HepG2 (cell line): Measurements from ENCODE around the gene BAIAP3. TPM values are rescaled to one million over a fixed set of nuclear protein-coding genes. Genes with fewer than 3 reads are reported as not detected.

Experiments used
- ATF5 ChIP-seq: sonication (generic); formaldehyde crosslinking; IDR thresholded peaks from 2 replicates; pipeline ENCODE4 v1.4.0; 2020; ENCODE audit warnings: mild to moderate bottlenecking, low read depth, missing genetic modification reagents
- ERF ChIP-seq: IDR thresholded peaks from 2 replicates; pipeline ENCODE4 v1.6.1; 2018; ENCODE audit warnings: missing biosample characterization, missing genetic modification reagents
- HDAC2 ChIP-seq: sonication (generic); formaldehyde crosslinking; IDR thresholded peaks from 2 replicates; pipeline ENCODE4 v1.4.0; 2020; ENCODE audit warnings: missing genetic modification reagents
- JUND ChIP-seq: sonication (generic); formaldehyde crosslinking; IDR thresholded peaks from 2 replicates; pipeline ENCODE4 v1.8.0; 2022; ENCODE audit warnings: mild to moderate bottlenecking, missing genetic modification reagents
- KLF16 ChIP-seq, 2 experiments: sonication (generic) in 1 of 2; formaldehyde crosslinking in 1 of 2; IDR thresholded peaks; 2 replicates each; pipeline versions ENCODE4 v1.6.1 to v1.8.0; 2016 to 2023; ENCODE audit warnings: missing genetic modification reagents in 2 of 2, missing compliant biosample characterization in 1 of 2
- MIXL1 ChIP-seq: IDR thresholded peaks from 2 replicates; pipeline ENCODE4 v1.6.1; 2016
- NCOA1 ChIP-seq: sonication (generic); formaldehyde crosslinking; IDR thresholded peaks from 2 replicates; pipeline ENCODE4 v1.9.0; 2021; ENCODE audit warnings: missing genetic modification reagents
- PPARG ChIP-seq: conservative IDR thresholded peaks from 2 replicates; pipeline ENCODE4 v1.6.1; 2016; ENCODE audit warnings: missing biosample characterization, missing genetic modification reagents
- PRDM4 ChIP-seq: sonication (generic); formaldehyde crosslinking; IDR thresholded peaks from 2 replicates; pipeline ENCODE4 v1.9.0; 2021; ENCODE audit warnings: missing genetic modification reagents, borderline replicate concordance
- RBFOX2 ChIP-seq: fragments of 200-400 bp; formaldehyde crosslinking; IDR thresholded peaks from 2 replicates; pipeline ENCODE4 v1.6.1; 2017; ENCODE audit warnings: low read depth, mild to moderate bottlenecking, low read length
- REXO4 ChIP-seq: sonication (generic); formaldehyde crosslinking; IDR thresholded peaks from 2 replicates; pipeline ENCODE4 v1.8.0; 2022; ENCODE audit warnings: missing genetic modification reagents, mild to moderate bottlenecking, borderline replicate concordance
- SUZ12 ChIP-seq: fragments of 150-350 bp; IDR thresholded peaks from 2 replicates; pipeline ENCODE4 v1.6.1; 2014; ENCODE audit warnings: low read depth, low read length
- THAP11 ChIP-seq: IDR thresholded peaks from 2 replicates; pipeline ENCODE4 v1.6.1; 2016; ENCODE audit warnings: missing biosample characterization, missing genetic modification reagents
- THAP9 ChIP-seq: sonication (generic); formaldehyde crosslinking; IDR thresholded peaks from 2 replicates; pipeline ENCODE4; 2020; ENCODE audit warnings: missing genetic modification reagents, mild to moderate bottlenecking, borderline replicate concordance
- ZNF337 ChIP-seq: sonication (generic); formaldehyde crosslinking; IDR thresholded peaks from 2 replicates; pipeline ENCODE4 v1.5.1; 2020; ENCODE audit warnings: missing genetic modification reagents, low read depth, mild to moderate bottlenecking, borderline replicate concordance
- ZNF414 ChIP-seq: sonication (generic); formaldehyde crosslinking; IDR thresholded peaks from 2 replicates; pipeline ENCODE4 v1.5.0; 2020; ENCODE audit warnings: missing genetic modification reagents
- ZNF598 ChIP-seq: sonication (generic); formaldehyde crosslinking; IDR thresholded peaks from 2 replicates; pipeline ENCODE4 v1.5.1; 2020; ENCODE audit warnings: mild to moderate bottlenecking, missing genetic modification reagents, borderline replicate concordance
- ZNF883 ChIP-seq: sonication (generic); formaldehyde crosslinking; IDR thresholded peaks from 2 replicates; pipeline ENCODE4 v1.5.1; 2020; ENCODE audit warnings: mild to moderate bottlenecking, missing genetic modification reagents; ENCODE audit errors: not compliant biosample characterization
- ZNF891 ChIP-seq: sonication (generic); formaldehyde crosslinking; IDR thresholded peaks from 2 replicates; pipeline ENCODE4 v1.5.0; 2020; ENCODE audit warnings: mild to moderate bottlenecking, missing genetic modification reagents
- ZSCAN20 ChIP-seq: sonication (generic); formaldehyde crosslinking; IDR thresholded peaks from 2 replicates; pipeline ENCODE4 v1.4.0; 2020; ENCODE audit warnings: missing genetic modification reagents, mild to moderate bottlenecking, borderline replicate concordance
- ZSCAN25 ChIP-seq: sonication (generic); formaldehyde crosslinking; IDR thresholded peaks from 2 replicates; pipeline ENCODE4 v1.8.0; 2022; ENCODE audit warnings: mild to moderate bottlenecking, missing genetic modification reagents
- polyA plus RNA-seq, 8 experiments: library from polyadenylated mRNA; depleted of rRNA in 3 of 8; stranded (reverse) in 7 of 8; unstranded in 1 of 8; fragments of >200 nt; fragmentation: Illumina TruSeq in 4 of 8; extraction: Trizol in 4 of 8; gene quantifications; 2 replicates each; pipeline versions ENCODE4 v1.2.1 to v1.2.3, GENCODE V29; 2011 to 2016; ENCODE audit warnings: low read depth in 4 of 8, missing spikeins in 1 of 8, mixed read lengths in 1 of 8; ENCODE audit not compliant: insufficient read depth in 1 of 8
- total RNA-seq, 5 experiments: library from RNA; depleted of rRNA; stranded (reverse); fragments of >200 nt; fragmentation: Illumina TruSeq; extraction: Trizol; gene quantifications; 2 replicates each; pipeline ENCODE4 v1.2.3, GENCODE V29; 2016; ENCODE audit warnings: low read depth in 1 of 5
- TF ChIP-seq, protein P1 (sequence below): fragments of 450-650 bp; IDR thresholded peaks from 2 replicates; pipeline ENCODE4 v1.6.1; 2017
- TF ChIP-seq, protein P2 (sequence below): sonication (generic); formaldehyde crosslinking; IDR thresholded peaks from 2 replicates; pipeline ENCODE4 v1.4.0; 2020; ENCODE audit warnings: mild to moderate bottlenecking, missing genetic modification reagents

The BAIAP3 gene
- total and polyA plus RNA-seq, 2 of the 13 experiments (the other 11 are each of a cell fraction or from before 2014, with no cell fraction given): 3.2 to 5.7 TPM

DNA sequence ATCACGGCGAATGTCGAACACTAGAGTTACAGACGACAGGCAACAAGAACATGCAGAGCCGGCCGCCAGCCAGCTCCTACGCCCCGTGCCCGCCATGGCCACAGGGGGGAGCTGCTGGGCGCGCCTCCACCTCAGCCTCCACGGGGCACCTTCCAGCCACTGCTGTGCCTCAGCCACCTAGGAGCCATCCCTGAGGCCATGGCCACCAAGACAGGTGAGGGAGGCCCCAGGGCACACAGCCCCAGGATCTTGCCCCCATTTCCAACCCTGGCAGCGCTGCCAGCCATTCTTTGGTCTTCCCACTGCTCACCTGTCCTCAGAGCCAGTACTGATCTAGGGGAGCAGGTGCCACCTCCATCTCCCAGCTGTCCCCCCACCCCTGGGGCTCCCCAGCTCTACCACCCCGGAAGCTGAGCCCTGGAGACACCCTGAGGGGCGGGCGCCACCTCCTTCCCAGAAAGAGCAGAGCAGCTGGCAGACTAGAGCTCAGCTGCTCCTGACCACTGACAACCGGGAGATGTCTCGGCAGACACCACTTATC, 30.1 kb downstream of the BAIAP3 start (continued):
- TF ChIP-seq ERF (no peak), ATF5 (no peak), ZNF883 (CRISPR knock-in tag) (no peak), MIXL1 (no peak), ZSCAN20 (CRISPR knock-in tag) (no peak), THAP11 (CRISPR knock-in tag) (peak; percentile 23; the same call in 1 of the 2 replicates), ZSCAN25 (CRISPR knock-in tag) (no peak), PRDM4 (CRISPR knock-in tag) (no peak), JUND (CRISPR knock-in tag) (no peak), ZNF598 (CRISPR knock-in tag) (no peak), HDAC2 (no peak), NCOA1 (CRISPR knock-in tag) (no peak), ZNF891 (CRISPR knock-in tag) (0 out of 2 replicates have a peak, but pooled peaks have one; percentile 20), KLF16 (CRISPR knock-in tag; IDR thresholded peaks at IDR 0.05) (no peak), THAP9 (no peak), PPARG (no peak), REXO4 (CRISPR knock-in tag) (no peak), ZNF414 (CRISPR knock-in tag) (no peak), ZNF337 (CRISPR knock-in tag) (no peak), RBFOX2 (0 out of 2 replicates have a peak, but pooled peaks have one; percentile 25), SUZ12 (no peak)
- TF ChIP-seq, protein P1, sequence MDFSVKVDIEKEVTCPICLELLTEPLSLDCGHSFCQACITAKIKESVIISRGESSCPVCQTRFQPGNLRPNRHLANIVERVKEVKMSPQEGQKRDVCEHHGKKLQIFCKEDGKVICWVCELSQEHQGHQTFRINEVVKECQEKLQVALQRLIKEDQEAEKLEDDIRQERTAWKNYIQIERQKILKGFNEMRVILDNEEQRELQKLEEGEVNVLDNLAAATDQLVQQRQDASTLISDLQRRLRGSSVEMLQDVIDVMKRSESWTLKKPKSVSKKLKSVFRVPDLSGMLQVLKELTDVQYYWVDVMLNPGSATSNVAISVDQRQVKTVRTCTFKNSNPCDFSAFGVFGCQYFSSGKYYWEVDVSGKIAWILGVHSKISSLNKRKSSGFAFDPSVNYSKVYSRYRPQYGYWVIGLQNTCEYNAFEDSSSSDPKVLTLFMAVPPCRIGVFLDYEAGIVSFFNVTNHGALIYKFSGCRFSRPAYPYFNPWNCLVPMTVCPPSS: no peak
- TF ChIP-seq, protein P2, sequence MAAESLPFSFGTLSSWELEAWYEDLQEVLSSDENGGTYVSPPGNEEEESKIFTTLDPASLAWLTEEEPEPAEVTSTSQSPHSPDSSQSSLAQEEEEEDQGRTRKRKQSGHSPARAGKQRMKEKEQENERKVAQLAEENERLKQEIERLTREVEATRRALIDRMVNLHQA (CRISPR knock-in tag): no peak
